ENCODE data around the gene KLRF1. TPM values are rescaled to one million over a fixed set of nuclear protein-coding genes. Genes with fewer than 3 reads are reported as not detected.
"Not testable (repeated sequence)": the region's sequence is repeated elsewhere in the genome, so short reads cannot be mapped to it uniquely, and the experiment has no call there.

Gene KLRF1
- total RNA-seq, 1 donor from 2014 or later: 0.39 TPM

DNA sequence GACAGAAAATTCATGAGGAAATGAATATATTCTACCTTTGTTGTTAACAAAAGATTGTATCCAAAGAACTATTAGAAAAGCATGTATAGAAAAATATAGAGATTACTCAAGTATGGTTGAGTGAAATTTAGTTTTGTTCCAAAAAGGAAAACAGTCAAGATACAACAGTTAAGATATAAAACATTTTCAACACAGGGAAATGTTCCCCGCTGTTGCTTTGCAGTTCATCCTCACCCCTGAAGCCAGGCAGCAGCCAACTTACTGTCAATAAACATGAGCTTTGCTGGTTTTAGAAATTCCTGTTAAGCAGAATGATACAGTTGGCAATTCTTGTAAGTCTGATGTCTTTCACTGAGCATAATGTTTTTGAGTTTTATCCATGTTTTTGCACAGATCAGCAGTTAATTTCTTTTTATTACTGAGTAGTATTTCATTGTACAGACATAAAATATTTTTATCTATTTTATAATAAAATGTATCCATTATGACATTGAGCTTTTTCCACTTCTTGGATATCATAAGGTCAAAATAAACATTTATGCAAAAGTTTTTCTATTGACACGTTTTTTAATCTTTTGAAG lies 43.1 kb downstream of the KLRF1 start:
- DNase-seq: peak; percentile 69

- DNase-seq: peak; percentile 48
Measured at GRCh38 chr12:9872162-9872561, 44.9 kb downstream of the KLRF1 start.

- DNase-seq: peak; percentile 36
Measured at GRCh38 chr12:9872742-9873141, 45.5 kb downstream of the KLRF1 start.

DNA sequence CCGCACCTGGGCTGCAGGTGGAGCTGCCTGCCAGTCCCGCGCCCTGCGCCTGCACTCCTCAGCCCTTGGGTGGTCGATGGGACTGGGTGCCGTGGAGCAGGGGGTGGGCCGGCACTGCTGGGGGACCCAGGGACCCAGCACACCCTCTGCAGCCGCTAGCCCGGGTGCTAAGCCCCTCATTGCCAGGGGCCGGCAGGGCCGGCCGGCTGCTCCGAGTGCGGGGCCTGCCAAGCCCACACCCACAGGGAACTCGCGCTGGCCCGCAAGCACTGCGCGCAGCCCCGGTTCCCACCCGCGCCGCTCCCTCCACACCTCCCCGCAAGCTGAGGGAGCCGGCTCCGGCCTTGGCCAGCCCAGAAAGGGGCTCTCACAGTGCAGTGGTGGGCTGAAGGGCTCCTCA lies 48.8 kb downstream of the KLRF1 start:
- DNase-seq: not testable (repeated sequence)

GRCh38 chr12:9880532-9881078 lies 53.3 kb downstream of the KLRF1 start:
- no peak for DNase-seq

DNA sequence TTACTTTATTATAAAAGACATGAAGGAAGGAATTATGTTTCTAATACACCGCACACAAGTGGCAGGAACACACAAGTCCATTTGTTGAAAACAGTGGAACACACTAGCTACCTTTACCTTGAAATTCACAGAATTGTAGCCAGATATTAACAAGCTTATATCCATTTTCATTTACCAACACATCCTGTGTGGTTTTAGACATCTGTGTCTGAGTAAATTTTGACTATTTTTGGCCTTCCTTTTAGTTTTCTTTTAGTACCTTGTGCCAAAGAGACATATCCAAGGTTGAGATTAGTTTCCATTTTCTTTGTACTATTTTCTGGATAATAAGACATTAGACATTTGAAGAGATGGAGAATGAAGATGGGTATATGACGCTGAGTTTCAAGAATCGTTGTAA lies 54.0 kb downstream of the KLRF1 start, which contains the start of gene KLRF2:
Gene KLRF2, plus strand, starts transcription at position 244 of the 400 bp plus-strand sequence. Its CDS starts 107 bp downstream, at position 351.
- no peak for DNase-seq

DNA sequence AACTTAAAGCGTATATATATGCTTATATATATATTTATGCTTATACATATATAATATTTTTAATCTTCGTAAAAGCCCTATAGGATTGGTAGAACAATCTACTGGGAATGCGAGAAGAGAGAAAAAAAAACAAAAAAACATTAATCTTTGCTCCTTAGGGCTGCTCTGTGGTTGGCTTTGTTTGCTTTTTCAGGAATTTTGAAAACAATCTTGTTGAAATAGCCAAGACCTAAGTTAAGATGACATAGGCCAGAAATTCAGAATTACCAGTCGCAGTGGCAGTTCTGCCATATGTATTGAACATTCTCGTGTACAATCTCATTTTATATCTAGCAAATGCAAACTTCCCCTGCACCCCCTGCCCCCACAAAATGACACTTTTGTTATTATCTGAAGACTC lies 54.7 kb downstream of the KLRF1 start:
- DNase-seq: no peak

GRCh38 chr12:9883175-9883574 lies 55.9 kb downstream of the KLRF1 start:
- DNase-seq: no peak

DNA sequence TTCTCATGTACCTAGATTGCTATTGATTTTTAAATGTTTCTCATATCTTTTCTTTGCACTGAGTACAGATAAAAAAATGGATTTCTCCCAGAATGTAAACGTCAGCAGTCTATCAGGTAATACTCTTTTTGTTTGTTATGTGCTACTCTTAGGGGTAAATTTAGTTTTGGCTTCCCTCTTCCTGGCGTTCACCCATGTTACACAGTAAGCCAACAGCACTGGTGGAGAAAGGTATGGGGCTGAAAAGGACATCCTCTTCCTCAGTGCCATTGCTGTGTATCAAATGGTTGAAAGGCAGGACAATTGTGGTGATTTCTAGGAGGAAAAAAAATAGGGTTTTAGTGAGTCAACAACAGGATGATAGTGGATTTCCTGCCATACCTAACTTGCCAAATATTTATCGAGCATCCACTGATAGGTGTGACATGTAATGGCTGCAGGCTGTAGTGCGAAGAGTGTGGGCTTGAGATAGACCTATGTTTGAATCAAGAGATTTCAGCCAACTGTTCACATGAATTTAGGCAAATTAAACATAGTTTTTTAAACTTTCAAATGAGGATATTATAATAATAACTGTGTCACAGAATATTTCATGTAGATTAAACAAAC lies 61.5 kb downstream of the KLRF1 start:
- DNase-seq: no peak

Other genes starting within 250 kb of the KLRF1 start
- 0.79 TPM for gene KLRB1, start 219.6 kb upstream of the KLRF1 start, total RNA-seq
- gene CLEC2D, start 157.8 kb upstream of the KLRF1 start, total RNA-seq: 6.0 TPM
- gene CLECL1, start 94.4 kb upstream of the KLRF1 start, total RNA-seq: not detected
- 9.7 TPM for gene CD69, start 66.6 kb upstream of the KLRF1 start, total RNA-seq
- 18.7 TPM for gene CLEC2B, start 41.9 kb downstream of the KLRF1 start, total RNA-seq
- not detected for gene KLRF2, start 54.0 kb downstream of the KLRF1 start, total RNA-seq
- 18.5 TPM for gene CLEC2A, start 104.9 kb downstream of the KLRF1 start, total RNA-seq
- gene CLEC12A, start 143.9 kb downstream of the KLRF1 start, total RNA-seq: 7.2 TPM
- gene CLEC1B, start 171.6 kb downstream of the KLRF1 start, total RNA-seq: 0.39 TPM
- 0.99 TPM for gene CLEC12B, start 183.1 kb downstream of the KLRF1 start, total RNA-seq
- 0.99 TPM for gene CLEC9A, start 203.2 kb downstream of the KLRF1 start, total RNA-seq